GM18907 (cell line): ENCODE measurements around the gene TUBA8.
A peak's percentile ranks its signal among the peaks of the same experiment; 100 is the strongest.
"Not testable (repeated sequence)": the region's sequence is repeated elsewhere in the genome, so short reads cannot be mapped to it uniquely, and the experiment has no call there.

Source experiments
- ATAC-seq: cut with Tn5 transposase; IDR thresholded peaks from one replicate; pipeline ENCODE4 v1.9.1; 2021; ENCODE audit warnings: mild to moderate bottlenecking, moderate library complexity; ENCODE audit not compliant: unreplicated experiment

TUBA8 gene

DNA sequence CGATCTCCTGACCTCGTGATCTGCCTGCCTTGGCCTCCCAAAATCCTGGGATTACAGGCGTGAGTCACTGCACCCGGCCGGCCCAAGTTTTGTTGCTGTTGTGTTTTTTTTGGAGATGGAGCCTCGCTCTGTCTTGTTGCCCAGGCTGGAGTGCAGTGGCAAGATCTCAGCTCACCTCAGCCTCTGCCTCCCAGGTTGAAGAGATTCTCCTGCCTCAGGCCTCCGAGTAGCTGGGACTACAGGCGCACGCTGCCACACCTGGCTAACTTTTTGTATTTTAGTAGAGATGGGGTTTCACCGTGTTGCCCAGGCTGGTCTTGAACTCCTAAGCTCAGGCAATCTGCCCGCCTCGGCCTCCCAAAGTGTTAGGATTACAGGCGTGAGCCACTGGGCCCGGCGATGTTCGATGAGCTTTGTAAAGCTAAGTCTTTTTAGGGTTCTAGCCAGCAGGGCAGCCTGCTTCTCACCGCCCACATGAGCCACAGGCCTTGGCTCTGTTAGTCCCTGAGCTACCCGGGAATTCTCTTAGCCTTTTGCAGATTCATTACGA, 12.9 kb downstream of the TUBA8 start:
- not testable (repeated sequence) for ATAC-seq

DNA sequence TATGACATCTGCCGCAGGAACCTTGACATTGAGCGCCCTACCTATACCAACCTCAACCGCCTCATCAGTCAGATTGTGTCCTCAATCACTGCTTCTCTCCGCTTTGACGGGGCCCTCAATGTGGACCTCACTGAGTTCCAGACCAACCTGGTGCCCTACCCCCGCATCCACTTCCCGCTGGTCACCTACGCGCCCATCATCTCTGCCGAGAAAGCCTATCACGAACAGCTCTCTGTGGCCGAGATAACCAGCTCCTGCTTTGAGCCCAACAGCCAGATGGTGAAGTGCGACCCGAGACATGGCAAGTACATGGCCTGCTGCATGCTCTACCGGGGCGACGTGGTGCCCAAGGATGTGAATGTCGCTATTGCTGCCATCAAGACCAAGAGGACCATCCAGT, 16.0 kb downstream of the TUBA8 start:
- ATAC-seq = no peak

DNA sequence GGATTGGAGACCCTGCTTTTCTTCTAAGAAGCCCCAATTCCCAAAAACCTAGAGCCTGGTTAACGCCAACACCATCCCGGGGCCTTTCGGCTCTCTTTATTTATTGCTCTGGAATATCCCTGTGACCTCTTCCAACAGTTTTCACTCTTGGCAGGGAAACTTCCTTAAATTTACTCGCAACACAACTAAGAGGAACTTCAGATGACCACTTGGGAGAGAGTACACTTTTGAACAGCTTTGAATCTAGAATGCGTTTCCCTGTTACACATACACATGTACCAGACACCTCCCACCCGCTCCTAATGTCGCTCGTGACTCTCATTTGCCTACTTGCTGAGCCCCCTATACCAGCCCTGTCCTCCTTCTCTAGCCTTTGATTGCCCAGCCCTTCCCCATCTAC, 19.4 kb downstream of the TUBA8 start:
- ATAC-seq = no peak

DNA sequence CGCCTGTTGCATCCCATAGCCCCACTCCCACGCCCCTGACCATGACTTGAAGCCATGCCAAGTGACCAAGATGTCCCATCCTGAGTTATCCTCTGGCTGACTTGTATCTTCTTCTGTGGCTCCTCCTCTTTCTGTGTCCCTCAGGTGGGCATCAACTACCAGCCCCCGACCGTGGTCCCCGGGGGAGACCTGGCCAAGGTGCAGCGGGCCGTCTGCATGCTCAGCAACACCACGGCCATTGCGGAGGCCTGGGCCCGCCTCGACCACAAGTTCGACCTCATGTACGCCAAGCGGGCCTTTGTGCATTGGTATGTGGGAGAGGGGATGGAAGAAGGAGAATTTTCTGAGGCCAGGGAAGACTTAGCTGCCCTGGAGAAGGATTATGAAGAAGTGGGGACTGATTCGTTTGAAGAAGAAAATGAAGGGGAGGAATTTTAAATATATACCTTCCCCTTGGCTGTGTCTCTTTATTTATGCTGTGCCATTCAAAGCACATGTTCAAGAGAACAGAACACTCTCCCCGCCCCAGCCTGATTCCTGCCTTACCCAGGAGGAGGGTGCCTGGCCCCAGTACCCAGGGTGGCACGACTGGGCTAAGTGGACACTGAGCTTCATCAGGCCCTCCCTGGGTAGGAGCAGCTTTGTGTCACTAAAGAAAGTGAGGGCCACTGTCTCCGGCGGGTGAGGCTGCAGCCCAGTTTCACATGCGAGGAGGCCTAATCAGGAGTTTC, 20.3 kb downstream of the TUBA8 start:
- ATAC-seq = no peak

DNA sequence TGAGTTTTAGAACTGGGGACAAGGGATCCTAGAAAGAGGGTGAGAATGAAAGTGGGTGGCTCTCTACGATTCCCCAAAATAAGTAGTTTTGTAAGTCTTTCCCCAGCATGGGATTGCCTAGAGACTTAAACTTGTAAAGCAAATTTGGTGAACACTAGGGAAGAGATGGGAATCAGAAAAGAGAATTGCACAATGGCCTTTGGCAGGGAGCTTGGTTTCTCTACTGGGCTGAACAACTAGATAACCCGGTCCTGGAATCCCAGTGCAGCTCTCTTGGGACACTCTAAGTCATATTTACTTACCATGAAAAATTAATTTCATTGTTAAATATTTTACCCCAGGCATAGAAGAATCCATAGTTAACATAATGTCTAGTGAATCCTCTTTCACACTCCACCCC, 22.8 kb downstream of the TUBA8 start:
- ATAC-seq = no peak

DNA sequence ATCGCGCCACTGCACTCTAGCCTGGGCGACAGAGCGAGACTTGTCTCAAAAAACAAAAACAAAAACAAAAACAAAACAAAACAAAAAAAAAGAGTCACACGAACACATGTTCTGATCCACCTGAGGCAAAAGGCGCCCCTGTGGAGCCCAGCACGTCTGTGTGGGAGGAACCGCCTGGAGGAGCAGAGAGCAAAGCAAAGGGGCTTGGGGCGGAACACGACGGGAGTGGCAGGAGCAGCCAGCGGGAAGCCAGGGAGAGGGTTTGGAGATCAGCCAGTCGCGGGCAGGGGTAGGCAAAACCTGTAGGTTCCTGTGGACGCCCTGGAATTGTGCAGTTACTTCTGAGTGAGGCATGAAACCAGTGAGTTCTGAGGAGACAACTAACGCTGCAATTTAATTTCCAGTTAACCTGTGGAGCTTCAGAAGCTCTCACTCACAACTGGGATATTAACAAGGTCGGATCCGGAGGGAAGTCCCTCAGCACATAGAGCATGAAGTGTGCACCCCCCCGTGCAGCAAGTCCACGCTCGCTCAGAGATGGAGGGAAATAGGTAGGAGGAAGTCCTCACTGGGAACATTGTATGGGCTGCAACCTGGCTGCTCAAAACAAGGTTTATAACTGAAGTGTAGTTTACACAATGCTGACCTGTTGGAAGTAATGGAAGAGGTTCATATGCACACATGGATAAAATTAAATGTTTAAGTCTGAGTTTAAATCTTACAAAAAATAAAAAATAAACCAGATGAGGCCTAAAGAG, 26.1 kb downstream of the TUBA8 start:
- ATAC-seq = no peak

DNA sequence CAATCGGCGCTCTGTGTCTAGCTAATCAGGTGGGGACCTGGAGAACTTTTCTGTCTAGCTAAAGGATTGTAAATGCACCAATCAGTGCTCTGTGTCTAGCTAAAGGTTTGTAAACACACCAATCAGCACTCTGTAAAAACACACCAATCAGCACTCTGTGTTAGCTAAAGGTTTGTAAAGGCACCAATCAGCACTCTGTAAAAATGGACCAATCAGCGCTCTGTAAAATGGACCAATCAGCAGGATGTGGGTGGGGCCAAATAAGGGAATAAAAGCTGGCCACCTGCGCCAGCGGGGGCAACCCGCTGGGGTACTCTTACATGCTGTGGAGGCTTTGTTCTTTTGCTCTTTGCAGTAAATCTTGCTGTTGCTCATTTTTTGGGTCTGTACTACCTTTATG, 30.4 kb downstream of the TUBA8 start:
- ATAC-seq = not testable (repeated sequence)

DNA sequence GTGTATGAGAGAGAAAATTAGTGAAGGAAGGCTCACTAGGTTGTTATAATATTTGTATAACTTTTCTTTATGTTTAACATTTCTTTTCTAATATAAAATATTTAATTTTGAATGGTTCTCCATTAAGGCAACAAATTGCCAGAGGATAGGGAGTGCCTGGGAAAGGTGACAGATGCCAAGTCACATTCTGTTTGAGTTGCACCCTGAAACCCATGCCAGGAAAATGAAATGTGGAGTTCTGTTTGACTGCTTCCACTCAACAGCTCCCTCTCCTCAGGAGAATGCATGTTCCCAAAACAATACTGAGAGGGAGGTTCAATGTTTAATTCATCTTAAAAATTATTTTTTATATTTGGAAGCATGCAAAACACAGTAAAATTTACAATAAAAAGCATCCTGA, 33.5 kb downstream of the TUBA8 start:
- no peak for ATAC-seq

DNA sequence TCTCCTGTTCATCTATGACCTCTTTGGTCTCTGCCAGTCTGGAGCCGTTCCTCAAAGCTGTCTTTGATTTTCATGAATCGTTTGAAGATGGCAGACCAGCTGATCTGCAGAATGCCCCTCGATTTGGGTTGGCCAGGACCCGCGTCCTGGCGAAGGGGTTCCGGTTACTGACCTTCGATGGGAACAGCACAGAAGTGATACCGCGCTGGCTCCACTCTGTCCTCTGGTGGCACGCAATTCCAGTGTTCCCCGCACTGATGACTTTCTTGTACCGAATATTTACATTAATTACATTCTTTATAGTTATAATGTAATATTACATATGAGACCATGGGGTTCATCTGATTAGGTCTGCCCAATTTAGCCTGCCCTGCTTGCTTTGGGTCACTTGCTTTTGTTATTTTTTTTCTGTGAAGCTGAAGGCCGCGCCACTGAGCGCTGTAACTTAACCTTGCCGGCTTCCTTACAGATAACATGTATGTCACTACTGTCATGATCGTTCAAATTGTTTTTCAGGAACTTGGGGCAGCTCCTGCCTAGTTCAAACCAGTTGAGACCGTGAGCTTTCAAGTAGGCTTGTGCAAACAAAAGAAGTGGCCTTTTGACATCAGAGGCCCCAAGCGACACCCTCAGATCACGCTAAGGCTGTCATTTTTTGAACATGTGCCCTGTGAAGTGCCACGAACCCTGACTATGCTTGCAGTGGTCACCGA, 35.2 kb downstream of the TUBA8 start:
- no peak for ATAC-seq

DNA sequence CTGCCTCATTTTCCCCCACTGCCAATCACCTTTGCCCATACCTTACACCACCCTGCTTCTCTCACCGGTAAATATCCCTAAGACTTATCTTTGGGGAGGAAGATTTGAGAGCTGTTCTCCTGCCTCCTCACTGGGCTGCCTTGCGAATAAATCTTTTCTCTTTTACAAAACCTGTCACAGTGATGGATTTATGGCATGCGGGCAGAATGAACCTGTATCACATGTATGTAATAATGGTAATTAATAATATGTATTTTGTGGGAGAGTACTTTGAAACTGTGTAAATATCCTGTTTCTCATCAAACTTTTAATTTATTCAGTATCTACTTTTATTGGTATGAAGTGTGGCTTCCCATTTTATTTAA, 35.8 kb downstream of the TUBA8 start:
- ATAC-seq = no peak

DNA sequence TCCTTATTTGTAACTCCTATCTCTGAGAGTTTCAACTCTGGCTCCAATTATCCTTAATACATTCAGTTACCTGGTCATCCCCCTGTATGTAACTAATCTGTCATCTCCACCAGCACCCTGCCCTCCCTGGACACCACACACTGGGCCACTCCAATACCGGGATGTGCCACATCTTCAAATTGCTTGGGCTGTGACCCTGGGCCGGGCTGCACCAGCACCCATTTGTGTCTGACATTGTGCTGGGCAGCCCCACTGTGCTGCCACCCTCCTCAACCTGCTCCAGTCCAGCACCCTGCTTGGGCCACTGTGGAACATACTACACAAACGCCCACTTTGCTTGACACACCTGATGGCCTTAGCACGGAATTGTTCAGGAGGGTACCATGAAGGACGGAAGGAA, 37.2 kb downstream of the TUBA8 start:
- ATAC-seq = no peak

DNA sequence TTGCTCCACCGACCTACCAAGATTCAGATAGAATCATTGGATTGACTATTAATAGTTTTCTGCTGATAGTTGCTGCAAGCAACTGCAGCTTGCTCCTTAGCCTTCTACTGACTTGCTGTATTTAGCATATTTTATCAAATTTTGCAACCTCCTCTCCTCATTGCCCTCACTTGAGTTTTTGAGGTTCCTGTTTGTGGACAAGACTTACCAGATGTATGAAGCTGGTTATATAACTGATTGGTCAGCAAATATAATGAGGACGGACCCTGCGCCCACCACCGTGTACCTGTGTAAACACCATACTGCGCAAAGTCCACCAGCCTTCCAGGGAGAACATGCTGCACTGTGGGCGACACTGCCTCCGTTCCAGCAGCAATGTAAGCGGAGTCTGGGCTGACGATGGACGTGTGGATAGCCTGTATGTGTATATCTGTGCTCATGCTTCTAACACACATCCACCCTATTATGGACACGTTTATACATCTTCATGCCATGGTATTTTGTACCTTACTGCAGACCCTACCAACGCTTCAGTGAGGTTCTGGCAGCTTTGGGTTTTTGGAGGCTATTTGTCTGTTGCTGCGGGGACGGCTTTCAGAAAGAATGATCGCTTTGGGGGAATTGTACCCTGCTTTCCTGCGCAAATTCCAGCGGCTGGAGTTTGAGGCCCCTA, 37.8 kb downstream of the TUBA8 start:
- ATAC-seq = no peak

DNA sequence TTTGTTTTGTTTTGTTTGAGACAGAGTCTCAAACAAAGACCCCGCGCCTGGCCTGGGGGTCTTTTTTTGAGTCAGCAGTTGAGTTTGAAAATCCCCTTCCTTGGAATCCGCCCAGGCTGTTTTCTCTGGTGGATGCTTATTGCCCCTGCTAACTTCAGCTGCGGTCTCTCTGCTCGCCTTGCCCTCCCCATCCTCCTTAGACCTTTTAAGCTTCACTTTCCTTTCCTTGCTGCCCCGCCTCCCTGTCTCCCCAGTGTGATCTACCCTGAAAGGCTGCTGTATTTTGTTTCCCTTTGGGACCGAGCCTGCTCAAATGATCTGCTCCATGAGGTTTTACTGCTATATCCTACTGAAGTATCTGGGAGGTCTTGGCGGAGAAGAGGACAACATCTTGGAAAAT, 41.9 kb downstream of the TUBA8 start:
- ATAC-seq = no peak

DNA sequence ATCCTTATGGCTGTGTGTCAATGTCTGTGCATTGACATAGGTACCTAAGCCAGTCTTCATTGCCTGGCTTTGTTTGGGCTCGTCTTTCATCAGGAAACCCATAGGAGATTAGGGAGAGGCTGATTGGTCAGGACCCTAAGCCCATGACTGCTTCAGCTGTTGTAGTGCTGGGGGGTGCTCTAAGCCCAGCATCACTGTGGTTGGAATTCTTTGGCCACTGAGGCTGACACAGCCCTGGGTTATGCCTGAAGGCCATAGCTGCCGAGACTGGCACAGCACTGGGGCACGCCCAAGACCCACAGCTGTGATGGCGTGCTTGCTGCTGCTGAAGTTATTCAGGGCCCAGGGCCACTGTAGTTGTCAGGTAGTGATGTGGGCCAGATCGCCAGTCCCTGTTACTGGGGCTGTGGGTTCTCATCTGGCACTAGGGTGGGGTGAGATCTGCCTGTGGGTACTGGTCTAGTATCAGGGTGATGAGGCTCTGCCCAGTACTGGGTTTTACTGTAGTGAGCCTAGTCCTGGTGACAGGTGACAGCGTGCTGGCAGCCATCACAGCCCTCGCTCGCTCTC, 44.3 kb downstream of the TUBA8 start:
- no peak for ATAC-seq

DNA sequence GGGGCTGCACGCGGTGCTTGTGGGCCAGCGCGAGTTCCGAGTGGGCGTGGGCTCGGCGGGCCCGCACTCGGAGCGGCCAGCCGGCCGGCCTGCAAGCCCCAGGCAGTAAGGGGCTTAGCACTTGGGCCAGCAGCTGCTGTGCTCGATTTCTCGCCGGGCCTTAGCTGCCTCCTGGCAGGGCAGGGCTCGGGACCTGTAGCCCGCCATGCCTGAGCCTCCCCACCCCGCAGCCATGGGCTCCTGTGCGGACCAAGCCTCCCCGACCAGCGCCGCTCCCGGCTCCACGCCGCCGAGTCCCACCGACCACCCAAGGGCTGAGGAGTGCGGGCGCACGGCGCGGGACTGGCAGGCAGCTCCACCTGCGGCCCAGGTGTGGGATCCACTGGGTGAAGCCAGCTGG, 44.9 kb downstream of the TUBA8 start:
- not testable (repeated sequence) for ATAC-seq

DNA sequence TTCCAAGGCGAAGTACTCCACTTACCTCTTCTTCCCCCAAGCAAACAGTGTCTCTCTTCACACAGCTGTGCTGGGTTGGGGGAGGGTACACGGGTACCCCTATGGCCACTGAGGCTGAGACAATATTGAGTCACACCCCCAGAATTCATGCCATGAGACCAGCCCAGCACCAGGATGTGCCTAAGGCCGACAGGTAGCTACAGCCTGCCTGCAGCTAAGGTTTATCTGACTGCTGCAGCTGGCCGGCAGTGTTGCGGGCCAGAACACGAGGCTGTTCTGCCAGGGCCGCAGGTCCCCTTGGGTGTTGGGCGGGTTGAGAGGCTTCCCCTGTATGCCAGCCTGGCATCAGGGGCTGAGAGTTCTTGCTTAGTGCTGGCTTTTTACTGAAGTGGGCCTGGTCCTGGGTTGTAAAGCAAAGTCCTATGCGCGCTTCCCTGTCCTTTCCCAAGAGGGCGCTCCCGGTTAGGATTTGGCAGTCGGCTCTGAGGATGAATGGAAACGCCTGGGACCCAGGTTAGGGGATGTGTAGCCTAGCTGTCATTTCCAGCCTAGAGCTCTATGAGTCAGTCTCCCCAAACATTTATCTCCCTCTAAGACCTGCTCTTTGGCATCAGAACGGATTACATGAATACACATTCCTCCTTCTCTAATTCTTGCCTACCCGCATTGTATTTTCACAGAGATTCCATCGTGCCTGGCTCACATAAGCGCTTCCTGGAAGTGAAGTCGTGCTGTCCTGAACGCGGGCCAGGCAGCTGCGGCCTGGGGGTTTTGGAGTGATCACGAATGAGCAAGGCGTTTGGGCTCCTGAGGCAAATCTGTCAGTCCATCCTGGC, 46.5 kb downstream of the TUBA8 start:
- ATAC-seq = no peak

DNA sequence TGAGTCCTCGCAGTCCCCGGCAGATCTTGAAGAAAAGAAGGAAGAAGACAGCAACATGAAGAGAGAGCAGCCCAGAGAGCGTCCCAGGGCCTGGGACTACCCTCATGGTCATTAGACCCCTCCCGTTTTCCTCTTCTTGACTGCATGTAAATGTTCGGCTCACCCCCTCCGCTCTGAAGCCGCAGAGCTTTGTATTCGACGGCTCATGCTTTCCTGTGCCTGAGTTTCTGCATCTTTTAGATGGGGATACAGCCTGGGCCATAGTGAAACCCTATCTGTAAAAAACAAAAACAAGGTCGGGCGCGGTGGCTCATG, 47.1 kb downstream of the TUBA8 start:
- no peak for ATAC-seq

DNA sequence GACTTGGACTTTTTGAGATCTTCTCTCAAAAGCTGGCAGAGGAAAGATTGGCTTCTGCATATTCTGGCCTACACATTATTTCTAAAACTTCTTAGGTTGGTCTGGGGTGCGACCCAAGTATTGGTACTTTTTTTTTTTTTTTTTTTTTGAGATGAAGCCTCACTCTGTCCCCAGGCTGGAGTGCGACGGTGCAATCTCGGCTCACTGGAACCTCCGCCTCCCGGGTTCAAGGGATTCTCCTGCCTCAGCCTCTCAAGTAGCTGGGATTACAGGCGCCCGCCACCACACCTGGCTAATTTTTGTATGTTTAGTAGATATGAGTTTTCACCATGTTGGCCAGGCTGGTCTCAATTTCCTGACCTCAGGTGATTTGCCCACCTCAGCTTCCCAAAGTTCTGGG, 50.0 kb downstream of the TUBA8 start:
- not testable (repeated sequence) for ATAC-seq

DNA sequence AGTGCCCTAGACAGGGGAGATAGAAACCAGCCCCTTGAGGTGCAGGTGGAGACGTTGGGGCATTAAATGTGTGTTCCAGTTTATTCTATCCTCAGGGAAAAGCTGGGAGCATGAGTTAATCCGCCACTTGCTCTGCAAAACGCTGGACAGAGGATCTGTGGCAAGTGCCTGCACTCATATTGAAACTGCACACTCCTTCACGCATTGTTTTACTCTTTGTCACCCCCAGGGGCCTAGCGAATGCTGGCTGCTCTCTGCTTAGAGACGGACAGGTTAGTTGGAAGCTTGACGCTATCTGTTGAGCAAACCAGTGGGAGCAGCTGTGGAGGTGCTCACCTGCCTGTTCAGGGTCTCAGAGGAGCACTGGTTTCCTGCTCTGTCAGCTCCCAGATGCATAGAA, 53.2 kb downstream of the TUBA8 start:
- peak; percentile 52 for ATAC-seq

DNA sequence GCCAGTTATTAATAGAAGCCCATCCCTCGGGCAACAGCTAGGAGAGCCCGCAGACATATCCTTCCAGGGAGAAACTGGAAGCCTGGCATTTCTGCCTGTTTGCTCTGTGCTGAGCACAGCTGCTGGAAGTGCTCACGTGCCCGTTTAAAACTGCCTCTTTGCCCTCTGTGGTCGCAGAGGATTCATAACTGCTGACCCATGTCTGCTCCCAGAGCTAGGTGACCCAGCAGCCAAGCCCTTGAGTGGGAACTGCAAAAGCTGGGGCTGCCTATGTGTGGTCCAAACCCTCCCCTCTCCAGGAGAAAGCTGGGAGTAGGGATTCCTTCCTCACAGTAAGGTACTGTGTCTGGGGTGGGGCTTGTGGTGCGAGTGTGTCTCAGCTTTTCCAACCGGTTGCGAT, 54.0 kb downstream of the TUBA8 start:
- not testable (repeated sequence) for ATAC-seq
